ENCODE results near the gene C19orf12. TPM values are rescaled to one million over a fixed set of nuclear protein-coding genes. Genes with fewer than 3 reads are reported as not detected.

Gene C19orf12
- total RNA-seq, 1 donor from 2014 or later = 45.8 TPM

- intact Hi-C loops (cut with micrococcal nuclease) = no loop called here
Measured at GRCh38 chr19:29677001-29677817, 37.9 kb downstream of the C19orf12 start.

GRCh38 chr19:29676586-29676985 is 38.5 kb downstream of the C19orf12 start:
- intact Hi-C loops (cut with micrococcal nuclease) = no loop called here

- intact Hi-C loops (cut with micrococcal nuclease) = no loop called here
Measured at GRCh38 chr19:29675650-29676186, 39.3 kb downstream of the C19orf12 start.

- intact Hi-C loops (cut with micrococcal nuclease) = no loop called here
Measured at GRCh38 chr19:29675120-29675649, 39.9 kb downstream of the C19orf12 start.

- intact Hi-C loops (cut with micrococcal nuclease) = no loop called here
Measured at GRCh38 chr19:29674374-29675119, 40.5 kb downstream of the C19orf12 start.

GRCh38 chr19:29673451-29674371 is 41.4 kb downstream of the C19orf12 start:
- intact Hi-C loops (cut with micrococcal nuclease) = loop anchor here (1.0 to 2.0 kb wide), 3 partner anchors 8 to 43 kb away; partner anchors contain the start of gene PLEKHF1

- intact Hi-C loops (cut with micrococcal nuclease) = loop anchor here (1.0 to 2.0 kb wide), 3 partner anchors 8 to 44 kb away; partner anchors contain the start of gene PLEKHF1
Measured at GRCh38 chr19:29672933-29673336, 42.1 kb downstream of the C19orf12 start.

- intact Hi-C loops (cut with micrococcal nuclease) = loop anchor here (2.0 kb wide), 2 partner anchors 18 to 44 kb away; no protein-coding TSS in a partner anchor
Measured at GRCh38 chr19:29672319-29672932, 42.6 kb downstream of the C19orf12 start.

- intact Hi-C loops (cut with micrococcal nuclease) = loop anchor here (1.0 to 2.0 kb wide), 4 partner anchors 9 to 61 kb away; no protein-coding TSS in a partner anchor
Measured at GRCh38 chr19:29671393-29672160, 43.5 kb downstream of the C19orf12 start.

- intact Hi-C loops (cut with micrococcal nuclease) = loop anchor here (1.0 kb wide), 2 partner anchors 9 to 61 kb away; no protein-coding TSS in a partner anchor
Measured at GRCh38 chr19:29671026-29671392, 44.1 kb downstream of the C19orf12 start.

- intact Hi-C loops (cut with micrococcal nuclease) = no loop called here
Measured at GRCh38 chr19:29670255-29670654, 44.8 kb downstream of the C19orf12 start.

- intact Hi-C loops (cut with micrococcal nuclease) = loop anchor here (1.0 to 5.0 kb wide), 2 partner anchors 22 to 457 kb away; partner anchors contain the start of gene UQCRFS1
Measured at GRCh38 chr19:29668746-29669609, 46.1 kb downstream of the C19orf12 start.

GRCh38 chr19:29667901-29668341 is 47.1 kb downstream of the C19orf12 start:
- intact Hi-C loops (cut with micrococcal nuclease) = loop anchor here (1.0 to 5.0 kb wide), 2 partner anchors 23 to 456 kb away; partner anchors contain the start of gene UQCRFS1

- intact Hi-C loops (cut with micrococcal nuclease) = loop anchor here (5.0 kb wide), 1 partner anchor 455 kb away; the partner anchor contains the start of gene UQCRFS1
Measured at GRCh38 chr19:29667387-29667783, 47.7 kb downstream of the C19orf12 start.

- intact Hi-C loops (cut with micrococcal nuclease) = loop anchor here (5.0 kb wide), 1 partner anchor 454 kb away; the partner anchor contains the start of gene UQCRFS1
Measured at GRCh38 chr19:29666578-29667386, 48.3 kb downstream of the C19orf12 start.

GRCh38 chr19:29665826-29666577 is 49.1 kb downstream of the C19orf12 start:
- intact Hi-C loops (cut with micrococcal nuclease) = loop anchor here (1.0 to 5.0 kb wide), 5 partner anchors 7 to 454 kb away; partner anchors contain the start of genes POP4 and UQCRFS1

Data from T-helper 2 cell treated with Interferon-gamma antibody and Interleukin-4, amounts not matched to agents 100 ng/mL and 5 ng/mL, for 36 hours (primary cell).